HEK293 (cell line): Measurements from ENCODE around the gene VTI1B.
A peak's percentile ranks its signal among the peaks of the same experiment; 100 is the strongest.
"Not testable (repeated sequence)": the region's sequence is repeated elsewhere in the genome, so short reads cannot be mapped to it uniquely, and the experiment has no call there.

Source experiments
- CTCF ChIA-PET: fragments of 350-600 bp; formaldehyde crosslinking; extraction: SDS; loops from one replicate; lab custom pipeline; 2021; ENCODE audit warnings: antibody characterized with exemption; lab: Yijun Ruan, JAX
- POLR2A ChIA-PET: fragments of 300-600 bp; formaldehyde crosslinking; extraction: SDS; loops from one replicate; lab custom pipeline; 2020; ENCODE audit warnings: antibody characterized with exemption, inconsistent platforms; lab: Yijun Ruan, JAX
- H3K27ac ChIP-seq: fragments of 200-500 bp; sonication (Bioruptor generic); 2 replicates; pipeline ENCODE4 v1.5.1; 2014; ENCODE audit warnings: low read depth, low read length, control low read depth, inconsistent platforms; ENCODE audit errors: extremely low read depth
- H3K36me3 ChIP-seq, 2 experiments: fragments of 200-500 bp in 1 of 2; sonication (Bioruptor generic) in 1 of 2; 1 replicate in 1 of 2; 2 replicates in 1 of 2; pipeline ENCODE4 v1.5.1; 2014 to 2017; ENCODE audit warnings: inconsistent platforms in 2 of 2, low read length in 2 of 2; ENCODE audit not compliant: control insufficient read depth in 2 of 2, insufficient read depth in 1 of 2
- H3K4me1 ChIP-seq: fragments of 200-500 bp; sonication (Bioruptor generic); 2 replicates; pipeline ENCODE4 v1.5.1; 2014; ENCODE audit warnings: mild to moderate bottlenecking, low read length, inconsistent platforms; ENCODE audit not compliant: control insufficient read depth, insufficient read depth
- H3K4me3 ChIP-seq: 2 replicates; pipeline ENCODE4 v1.5.1; 2011; ENCODE audit warnings: low read depth, mild to moderate bottlenecking, control low read depth, low read length, moderate library complexity
- H3K9me3 ChIP-seq: fragments of 200-500 bp; sonication (Bioruptor generic); 2 replicates; pipeline ENCODE4 v1.5.1; 2014; ENCODE audit warnings: low read depth, low read length, inconsistent platforms; ENCODE audit not compliant: control insufficient read depth, insufficient read depth
- GLI2 ChIP-seq: fragments of 450-650 bp; formaldehyde crosslinking; IDR thresholded peaks from 2 replicates; pipeline ENCODE4; 2017; ENCODE audit warnings: missing biosample characterization, missing genetic modification characterization, low read depth, borderline replicate concordance
- GLIS1 ChIP-seq: fragments of 450-650 bp; formaldehyde crosslinking; IDR thresholded peaks from 2 replicates; pipeline ENCODE4 v1.5.1; 2016; ENCODE audit warnings: missing biosample characterization, missing genetic modification characterization
- OSR2 ChIP-seq: fragments of 450-650 bp; formaldehyde crosslinking; IDR thresholded peaks from 2 replicates; pipeline ENCODE4 v1.5.1; 2016; ENCODE audit warnings: missing biosample characterization, missing genetic modification characterization
- PATZ1 ChIP-seq: fragments of 450-650 bp; formaldehyde crosslinking; IDR thresholded peaks from 2 replicates; pipeline ENCODE4 v1.5.1; 2016; ENCODE audit warnings: missing biosample characterization, missing genetic modification characterization
- SCRT1 ChIP-seq: fragments of 450-650 bp; formaldehyde crosslinking; IDR thresholded peaks from 2 replicates; pipeline ENCODE4 v1.5.1; 2016; ENCODE audit warnings: missing biosample characterization, missing genetic modification characterization, borderline replicate concordance
- SCRT2 ChIP-seq: fragments of 450-650 bp; formaldehyde crosslinking; IDR thresholded peaks from 2 replicates; pipeline ENCODE4 v1.5.1; 2016; ENCODE audit warnings: missing biosample characterization, missing genetic modification characterization
- ZBTB26 ChIP-seq: fragments of 450-650 bp; formaldehyde crosslinking; optimal IDR thresholded peaks from 2 replicates; pipeline ENCODE3; 2016; ENCODE audit warnings: missing biosample characterization, mild to moderate bottlenecking, missing genetic modification characterization
- ZBTB8A ChIP-seq: fragments of 450-650 bp; formaldehyde crosslinking; IDR thresholded peaks from 2 replicates; pipeline ENCODE4 v1.5.1; 2016; ENCODE audit warnings: missing biosample characterization, missing genetic modification characterization
- ZNF112 ChIP-seq: fragments of 450-650 bp; formaldehyde crosslinking; IDR thresholded peaks from 2 replicates; pipeline ENCODE4 v1.5.0; 2017; ENCODE audit warnings: missing biosample characterization, missing genetic modification characterization
- ZNF174 ChIP-seq: fragments of 450-650 bp; formaldehyde crosslinking; IDR thresholded peaks from 2 replicates; pipeline ENCODE4 v1.5.0; 2017; ENCODE audit warnings: missing biosample characterization, mild to moderate bottlenecking, missing genetic modification characterization
- ZNF184 ChIP-seq: fragments of 450-650 bp; IDR thresholded peaks from 2 replicates; pipeline ENCODE4 v1.5.1; 2018; ENCODE audit warnings: missing biosample characterization, mild to moderate bottlenecking, missing genetic modification characterization
- ZNF37A ChIP-seq: fragments of 450-650 bp; IDR thresholded peaks from 2 replicates; pipeline ENCODE4 v1.5.1; 2018; ENCODE audit warnings: missing biosample characterization, missing genetic modification characterization
- ZNF510 ChIP-seq: fragments of 450-650 bp; formaldehyde crosslinking; IDR thresholded peaks from 2 replicates; pipeline ENCODE4 v1.5.1; 2018; ENCODE audit warnings: mild to moderate bottlenecking, missing genetic modification characterization, missing biosample characterization; ENCODE audit not compliant: insufficient replicate concordance
- ZNF518A ChIP-seq: fragments of 450-650 bp; formaldehyde crosslinking; conservative IDR thresholded peaks from 2 replicates; pipeline ENCODE4 v1.5.1; 2016; ENCODE audit warnings: low read depth, missing biosample characterization, missing genetic modification characterization
- ZNF544 ChIP-seq: fragments of 450-650 bp; formaldehyde crosslinking; IDR thresholded peaks from 2 replicates; pipeline ENCODE4 v1.5.0; 2017; ENCODE audit warnings: missing biosample characterization, missing genetic modification characterization
- ZNF654 ChIP-seq: fragments of 450-650 bp; formaldehyde crosslinking; IDR thresholded peaks from 2 replicates; pipeline ENCODE4 v1.5.1; 2016; ENCODE audit warnings: low read depth, missing biosample characterization, missing genetic modification characterization
- ZNF660 ChIP-seq: fragments of 450-650 bp; IDR thresholded peaks from 2 replicates; pipeline ENCODE4 v1.5.1; 2018; ENCODE audit warnings: missing biosample characterization, mild to moderate bottlenecking, missing genetic modification characterization

The VTI1B gene

GRCh38 chr14:67710209-67710608 lies 35.8 kb upstream of the VTI1B start (continued):
- TF ChIP-seq ZNF518A (0 out of 2 replicates have a peak, but pooled peaks have one; percentile 27), ZNF37A (tag by site-specific recombination) (no peak), ZNF510 (peak; percentile 88), ZNF174 (no peak), GLIS1 (tag by site-specific recombination) (no peak), GLI2 (no peak)

GRCh38 chr14:67709796-67710195 lies 35.4 kb upstream of the VTI1B start:
- H3K27ac ChIP-seq, POLR2A ChIA-PET, H3K9me3 ChIP-seq, H3K36me3 ChIP-seq, H3K4me3 ChIP-seq, H3K4me1 ChIP-seq: not testable (repeated sequence)
- CTCF ChIA-PET, result interaction anchor here (0.8 kb wide), 1 partner anchor 10 kb away, joined by 3 read pairs; no protein-coding TSS in a partner anchor

GRCh38 chr14:67709346-67709745 lies 34.9 kb upstream of the VTI1B start:
- POLR2A ChIA-PET, H3K4me1 ChIP-seq, H3K9me3 ChIP-seq, H3K4me3 ChIP-seq, H3K36me3 ChIP-seq, H3K27ac ChIP-seq: not testable (repeated sequence)
- CTCF ChIA-PET, result interaction anchor here (1.1 kb wide), 1 partner anchor 183 kb away, joined by 3 read pairs; no protein-coding TSS in a partner anchor

GRCh38 chr14:67705211-67705610 lies 30.8 kb upstream of the VTI1B start:
- Histone ChIP-seq H3K9me3 (no peaks in the 10 kb centered on the region), H3K27ac (no peak overlapping the region), H3K4me1 (no peaks in the 10 kb centered on the region), H3K36me3 (no peaks in the 10 kb centered on the region)
- CTCF ChIA-PET, result interaction anchor here (0.6 to 7.9 kb wide), 40 partner anchors 9 to 1346 kb away, joined by 3 to 131 read pairs (median 6); partner anchors contain the start of genes ARG2, PIGH and RDH11
- POLR2A ChIA-PET, result interaction anchor here (1.3 kb wide), 1 partner anchor 10 kb away, joined by 12 read pairs; the partner anchor contains the start of gene RDH11
- TF ChIP-seq ZNF112 (tag by site-specific recombination), result no peak
- TF ChIP-seq, all 188 proteins: peak for 0
- H3K4me3 ChIP-seq, result no peak overlapping the region

- H3K4me3 ChIP-seq, result no peak overlapping the region
- CTCF ChIA-PET, result interaction anchor here (0.6 to 7.9 kb wide), 67 partner anchors 10 to 1354 kb away, joined by 3 to 131 read pairs (median 5); partner anchors contain the start of genes ARG2, PIGH, RDH11 and VTI1B
- no peaks in the 10 kb centered on the region for H3K4me1 ChIP-seq
- no peaks in the 10 kb centered on the region for H3K9me3 ChIP-seq
- POLR2A ChIA-PET, result interaction anchor here (0.9 to 1.3 kb wide), 5 partner anchors 9 to 276 kb away, joined by 3 to 12 read pairs (median 3); partner anchors contain the start of genes PIGH, PLEKHH1 and RDH11
- H3K27ac ChIP-seq, result no peak overlapping the region
- no peaks in the 10 kb centered on the region for H3K36me3 ChIP-seq
- TF ChIP-seq PATZ1 (no peak), ZNF184 (tag by site-specific recombination) (no peak), ZNF660 (tag by site-specific recombination) (peak; percentile 38; the same call in 1 of the 2 replicates), SCRT2 (tag by site-specific recombination) (peak; percentile 51; the same call in 1 of the 2 replicates), ZNF544 (tag by site-specific recombination) (no peak), ZBTB8A (no peak), SCRT1 (tag by site-specific recombination) (peak; percentile 66; the same call in 1 of the 2 replicates), ZBTB26 (tag by site-specific recombination) (no peak), OSR2 (no peak), ZNF654 (tag by site-specific recombination) (peak; percentile 91)
Measured at GRCh38 chr14:67704484-67705089, 30.2 kb upstream of the VTI1B start.
